GM12892 (cell line): Measurements from ENCODE around the gene SULT1A3.

Experiments used
- POLR2A ChIP-seq: IDR thresholded peaks from 2 replicates; pipeline ENCODE4 v1.6.1; 2011; ENCODE audit warnings: low read depth, low read length, control low read depth
- POLR2AphosphoS5 ChIP-seq: IDR thresholded peaks from 2 replicates; pipeline ENCODE4 v1.6.1; 2011; ENCODE audit warnings: low read depth, low read length, control low read depth
- TAF1 ChIP-seq: IDR thresholded peaks from 2 replicates; pipeline ENCODE4 v1.6.1; 2011; ENCODE audit warnings: low read depth, mild to moderate bottlenecking, control low read depth, low read length, borderline replicate concordance

DNA sequence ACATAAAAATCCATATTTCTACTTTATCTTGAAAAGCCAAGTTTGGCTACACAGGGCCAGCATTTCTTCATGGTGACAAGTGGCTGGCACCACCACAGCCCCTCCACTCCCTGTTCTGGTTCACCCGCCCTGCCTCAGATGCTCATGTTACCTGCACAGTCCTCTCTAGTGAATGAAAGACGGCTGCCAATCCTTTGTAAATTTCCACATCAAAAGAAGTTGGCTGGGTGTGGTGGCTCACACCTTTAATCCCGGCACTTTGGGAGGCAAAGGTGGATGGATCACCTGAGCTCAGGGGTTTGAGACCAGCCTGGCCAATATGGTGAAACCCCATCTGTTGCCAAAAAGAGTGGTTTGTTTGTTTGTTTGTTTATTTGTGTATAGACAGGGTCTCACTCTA, 35.5 kb upstream of the SULT1A3 start:
- TF ChIP-seq POLR2A = no peak
- TF ChIP-seq POLR2AphosphoS5 = no peak
- TF ChIP-seq TAF1 = no peak
